Measurements from ENCODE around the gene IL1RN. TPM values are rescaled to one million over a fixed set of nuclear protein-coding genes. Genes with fewer than 3 reads are reported as not detected.

The IL1RN gene
- total and polyA plus RNA-seq, 2 donors (not counting 3 experiments of a cell fraction or from before 2014, with no cell fraction given), result not detected

DNA sequence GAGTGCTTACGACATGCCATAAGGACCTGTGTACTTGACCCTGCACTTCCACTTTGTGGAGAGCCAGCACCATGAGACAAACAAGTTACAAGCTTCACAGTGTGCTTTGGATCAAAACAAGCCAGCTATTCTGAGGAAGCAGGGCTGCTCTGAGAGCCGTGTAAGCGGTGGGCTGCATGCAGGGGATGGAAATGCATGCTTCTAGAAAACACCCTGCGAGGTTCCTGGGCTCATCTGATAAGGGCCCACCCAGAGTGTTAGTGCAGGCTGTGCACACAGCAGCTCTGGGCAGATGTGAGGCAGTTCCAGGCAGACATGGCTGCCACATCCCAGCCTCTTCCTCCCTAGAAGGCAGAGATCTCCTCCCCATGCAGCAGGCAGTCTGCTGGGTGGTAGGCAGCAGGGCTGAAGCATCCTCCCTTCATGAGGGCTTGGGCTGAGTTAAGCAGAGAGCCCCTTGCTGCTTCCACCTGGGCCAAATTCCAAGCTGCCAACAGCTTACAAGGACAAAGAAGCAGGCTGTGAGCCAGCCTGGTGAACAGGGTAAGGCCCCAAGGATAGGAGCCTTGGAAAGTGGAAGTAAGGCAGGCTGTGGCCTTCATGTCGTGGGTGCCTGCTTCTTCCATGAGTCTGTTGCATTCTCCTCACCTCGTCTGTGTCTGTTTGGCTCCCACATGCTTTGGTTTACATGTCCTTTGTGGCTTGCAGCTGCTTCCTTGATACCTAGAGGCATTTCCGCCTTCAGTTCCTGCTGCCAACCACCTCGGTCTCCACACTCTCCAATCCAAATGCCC lies 54.1 kb downstream of the IL1RN start:
- POLR2A ChIA-PET, result no interaction called here
- TF ChIP-seq MYC (IDR thresholded peaks at IDR 0.05; ENCODE audit: low read depth, low read length) (no peak), CTCF (IDR thresholded peaks at IDR 0.05; ENCODE audit: extremely low read depth in 1 of 2, insufficient read depth in 1 of 2, low read depth in 1 of 2, low read length in 2 of 2) (no peak), POLR2A (IDR thresholded peaks at IDR 0.05; ENCODE audit: low read depth, low read length) (no peak), JUN (IDR thresholded peaks at IDR 0.05; ENCODE audit: borderline replicate concordance, insufficient read depth, insufficient read length, low read depth) (no peak), FOS (IDR thresholded peaks at IDR 0.05; ENCODE audit: borderline replicate concordance, insufficient read depth, low read length) (no peak), MAX (IDR thresholded peaks at IDR 0.05; ENCODE audit: insufficient read depth, insufficient read length) (no peak), POLR2AphosphoS5 (IDR thresholded peaks at IDR 0.05; ENCODE audit: insufficient read depth, low read depth, low read length) (no peak), EZH2 (IDR thresholded peaks at IDR 0.05; ENCODE audit: borderline replicate concordance, low read depth, low read length, severe bottlenecking) (no peak), GATA2 (IDR thresholded peaks at IDR 0.05; ENCODE audit: insufficient read depth, insufficient read length, low read depth, low read length) (no peak)

More for the DNA sequence above, 54.1 kb downstream of the IL1RN start:
- Histone ChIP-seq H3K4me1 (ENCODE audit: control insufficient read depth, extremely low read depth, insufficient read depth, low read length) (no peaks in the 10 kb centered on the region), H3K4me2 (ENCODE audit: insufficient read depth, low read length) (no peak overlapping the region), H3K9me3 (replicated peaks; ENCODE audit: control insufficient read depth, insufficient read depth, low read length) (no peaks in the 10 kb centered on the region), H2AFZ (ENCODE audit: low read depth, low read length) (no peak overlapping the region), H3K36me3 (ENCODE audit: control insufficient read depth in 2 of 2, extremely low read depth in 1 of 2, insufficient read depth in 2 of 2, low read length in 2 of 2) (no peaks in the 10 kb centered on the region), H3K9me1 (replicated peaks; ENCODE audit: control insufficient read depth, extremely low read depth, insufficient read depth, low read length) (no peaks in the 10 kb centered on the region), H3K9ac (replicated peaks; ENCODE audit: extremely low read depth, insufficient read depth, low read length) (no peak overlapping the region), H3K27me3 (ENCODE audit: control insufficient read depth in 2 of 2, insufficient read depth in 2 of 2, low read length in 2 of 2) (peaks cover 0 to 2% of the 10 kb centered on the region in 2 experiments), H3K27ac (ENCODE audit: insufficient read depth, low read depth, low read length) (no peak overlapping the region), H3K4me3 (replicated peaks in 1 of 3; ENCODE audit: insufficient read depth in 1 of 3, low read depth in 1 of 3, low read length in 3 of 3) (no peak overlapping the region), H4K20me1 (replicated peaks; ENCODE audit: control insufficient read depth, extremely low read depth, insufficient read depth, low read length) (no peaks in the 10 kb centered on the region), H3K79me2 (ENCODE audit: control insufficient read depth, insufficient read depth, low read length) (no peaks in the 10 kb centered on the region)
- no TSS peak for BruUV-seq (replicated peaks)
- dilution Hi-C loops (cut with MboI; ENCODE audit: extremely low pct_ligation_motif_present, low sequenced_read_pairs) (no loop called here), intact Hi-C loops (cut with micrococcal nuclease) (no loop called here)
- FAIRE-seq, result no peak
- CTCF ChIA-PET, result interaction anchor here (1.0 to 4.2 kb wide), 5 partner anchors 11 to 44 kb away, joined by 3 to 29 read pairs (median 4); no protein-coding TSS in a partner anchor
- peak; percentile 12 for DNase-seq (ENCODE audit: low read depth, low spot score)
